Measurements from ENCODE around the gene HTR6.

The HTR6 gene

GRCh38 chr1:19654886-19655717 lies 9.6 kb upstream of the HTR6 start:
- DNase-seq (ENCODE audit: extremely low spot score, insufficient read length, low read depth) (no peak), FAIRE-seq (no peak)

GRCh38 chr1:19655718-19656080 lies 9.0 kb upstream of the HTR6 start:
- DNase-seq (ENCODE audit: extremely low spot score, insufficient read length, low read depth): no peak
- FAIRE-seq: no peak

- DNase-seq (ENCODE audit: extremely low spot score, insufficient read length, low read depth) (no peak), FAIRE-seq (no peak)
Observed at GRCh38 chr1:19656134-19656779, 8.4 kb upstream of the HTR6 start.

- no peak for DNase-seq (ENCODE audit: extremely low spot score, insufficient read length, low read depth)
- FAIRE-seq: no peak
Observed at GRCh38 chr1:19656780-19657466, 7.8 kb upstream of the HTR6 start.

- FAIRE-seq (no peak), DNase-seq (ENCODE audit: extremely low spot score, insufficient read length, low read depth) (no peak)
Observed at GRCh38 chr1:19657511-19657910, 7.2 kb upstream of the HTR6 start.

GRCh38 chr1:19658186-19658585 lies 6.5 kb upstream of the HTR6 start:
- no peak for DNase-seq (ENCODE audit: extremely low spot score, insufficient read length, low read depth)
- FAIRE-seq: no peak

- DNase-seq (ENCODE audit: extremely low spot score, insufficient read length, low read depth) (no peak), FAIRE-seq (peak; percentile 81)
Observed at GRCh38 chr1:19661721-19662228, 2.9 kb upstream of the HTR6 start.

GRCh38 chr1:19662313-19662712 lies 2.4 kb upstream of the HTR6 start:
- FAIRE-seq (no peak), DNase-seq (ENCODE audit: extremely low spot score, insufficient read length, low read depth) (no peak)

GRCh38 chr1:19665186-19665495 lies 466 bp downstream of the HTR6 start:
- DNase-seq (ENCODE audit: extremely low spot score, insufficient read length, low read depth) (no peak), FAIRE-seq (no peak)

- DNase-seq (ENCODE audit: extremely low spot score, insufficient read length, low read depth) (no peak), FAIRE-seq (no peak)
Observed at GRCh38 chr1:19665496-19666465, 1.1 kb downstream of the HTR6 start.

GRCh38 chr1:19668888-19669287 lies 4.2 kb downstream of the HTR6 start:
- DNase-seq (ENCODE audit: extremely low spot score, insufficient read length, low read depth): no peak
- no peak for FAIRE-seq

- FAIRE-seq (no peak), DNase-seq (ENCODE audit: extremely low spot score, insufficient read length, low read depth) (no peak)
Observed at GRCh38 chr1:19670787-19671186, 6.1 kb downstream of the HTR6 start.

- DNase-seq (ENCODE audit: extremely low spot score, insufficient read length, low read depth) (no peak), FAIRE-seq (no peak)
Observed at GRCh38 chr1:19672237-19672636, 7.6 kb downstream of the HTR6 start.

GRCh38 chr1:19675797-19676196 lies 11.1 kb downstream of the HTR6 start:
- no peak for DNase-seq (ENCODE audit: extremely low spot score, insufficient read length, low read depth)
- FAIRE-seq: no peak

- FAIRE-seq (no peak), DNase-seq (ENCODE audit: extremely low spot score, insufficient read length, low read depth) (no peak)
Observed at GRCh38 chr1:19676438-19676922, 11.8 kb downstream of the HTR6 start.

GRCh38 chr1:19678493-19678892 lies 13.8 kb downstream of the HTR6 start:
- no peak for FAIRE-seq
- DNase-seq (ENCODE audit: extremely low spot score, insufficient read length, low read depth): no peak

GRCh38 chr1:19678931-19679453 lies 14.3 kb downstream of the HTR6 start:
- no peak for DNase-seq (ENCODE audit: extremely low spot score, insufficient read length, low read depth)
- FAIRE-seq: no peak

GRCh38 chr1:19679691-19680090 lies 15.0 kb downstream of the HTR6 start:
- FAIRE-seq (no peak), DNase-seq (ENCODE audit: extremely low spot score, insufficient read length, low read depth) (no peak)

GRCh38 chr1:19680644-19681043 lies 16.0 kb downstream of the HTR6 start:
- DNase-seq (ENCODE audit: extremely low spot score, insufficient read length, low read depth): no peak
- no peak for FAIRE-seq

- DNase-seq (ENCODE audit: extremely low spot score, insufficient read length, low read depth) (no peak), FAIRE-seq (no peak)
Observed at GRCh38 chr1:19682257-19682656, 17.6 kb downstream of the HTR6 start.
